PC-3 (cell line): ENCODE data around the gene SLCO3A1. TPM values are rescaled to one million over a fixed set of nuclear protein-coding genes. Genes with fewer than 3 reads are reported as not detected.

Experiments
- ATAC-seq: fragments of 200-7000 bp; cut with Tn5 transposase; 2 replicates; pipeline ENCODE4 v1.9.1; 2020; ENCODE audit warnings: mild to moderate bottlenecking, moderate library complexity
- BruUV-seq: library from RNA; stranded (reverse); fragments of 400-500 nt; replicated peaks from 2 replicates; lab custom pipeline; 2021; lab: Mats Ljungman, UMichigan
- CTCF ChIA-PET: fragments of 300-600 bp; sonication (Branson Sonifier 250); formaldehyde crosslinking; loops from one replicate; lab custom pipeline; 2022; ENCODE audit warnings: antibody characterized with exemption; lab: Charles Lee
- POLR2A ChIA-PET: fragments of 300-600 bp; sonication (Branson Sonifier 250); formaldehyde crosslinking; loops from one replicate; lab custom pipeline; 2022; ENCODE audit warnings: antibody characterized with exemption; ENCODE audit not compliant: unreplicated experiment; lab: Charles Lee
- DNase-seq: peaks from one replicate; pipeline ENCODE4 v3.0.0-alpha.2; 2015
- H2AFZ ChIP-seq: fragments of 300-600 bp; sonication (generic); 2 replicates; pipeline ENCODE4 v1.6.0; 2016; ENCODE audit warnings: antibody characterized with exemption, low read length
- H3F3A ChIP-seq: fragments of 300-600 bp; sonication (generic); one replicate; pipeline ENCODE4 v1.6.0; 2017; ENCODE audit warnings: antibody characterized with exemption, low read length, control low read depth, mild to moderate bottlenecking; ENCODE audit not compliant: unreplicated experiment
- H3K27ac ChIP-seq: fragments of 300-600 bp; sonication (generic); 2 replicates; pipeline ENCODE4 v1.5.1; 2016; ENCODE audit warnings: mild to moderate bottlenecking, low read length
- H3K27me3 ChIP-seq: fragments of 300-600 bp; sonication (generic); 2 replicates; pipeline ENCODE4 v1.6.1; 2016; ENCODE audit warnings: low read length, mixed read lengths
- H3K36me3 ChIP-seq: fragments of 300-600 bp; sonication (generic); 2 replicates; pipeline ENCODE4 v1.6.1; 2016; ENCODE audit warnings: low read depth, mixed run types, low read length, mixed read lengths
- H3K4me1 ChIP-seq: fragments of 300-600 bp; sonication (generic); 2 replicates; pipeline ENCODE4 v1.5.1; 2016; ENCODE audit warnings: low read length; ENCODE audit not compliant: insufficient read depth
- H3K4me2 ChIP-seq: fragments of 300-600 bp; sonication (generic); 2 replicates; pipeline ENCODE4 v1.6.0; 2016; ENCODE audit warnings: low read length
- H3K4me3 ChIP-seq: fragments of 300-600 bp; sonication (generic); 2 replicates; pipeline ENCODE4 v1.5.1; 2016; ENCODE audit warnings: mild to moderate bottlenecking, low read length, mixed read lengths
- H3K79me2 ChIP-seq: fragments of 300-600 bp; sonication (generic); 2 replicates; pipeline ENCODE4 v1.6.1; 2017; ENCODE audit warnings: low read length, mixed read lengths
- H3K9ac ChIP-seq: fragments of 300-600 bp; sonication (generic); 2 replicates; pipeline ENCODE4 v1.6.0; 2016; ENCODE audit warnings: mild to moderate bottlenecking, low read length
- H3K9me2 ChIP-seq: fragments of 300-600 bp; sonication (generic); replicated peaks from 2 replicates; pipeline ENCODE4 v1.6.1; 2016; ENCODE audit warnings: mixed run types, low read length, mixed read lengths
- H3K9me3 ChIP-seq: fragments of 300-600 bp; sonication (generic); 2 replicates; pipeline ENCODE4 v1.6.1; 2016; ENCODE audit warnings: low read length, mixed read lengths
- H4K20me1 ChIP-seq: fragments of 300-600 bp; sonication (generic); 2 replicates; pipeline ENCODE4 v1.6.1; 2016; ENCODE audit warnings: low read length, mixed read lengths
- EZH2 ChIP-seq: fragments of 300-600 bp; sonication (generic); IDR thresholded peaks from one replicate; pipeline ENCODE4 v1.6.1; 2017; ENCODE audit warnings: antibody characterized with exemption, mild to moderate bottlenecking, low read length; ENCODE audit not compliant: unreplicated experiment
- EZH2phosphoT487 ChIP-seq: fragments of 300-600 bp; sonication (generic); IDR thresholded peaks from 2 replicates; pipeline ENCODE4 v1.6.1; 2018; ENCODE audit warnings: mild to moderate bottlenecking, antibody characterized with exemption, low read length, borderline replicate concordance
- intact Hi-C: fragments of 100-400 bp; cut with micrococcal nuclease; formaldehyde crosslinking; loops from 2 replicates; pipeline ENCODE4 v1.9.0; 2023
- total RNA-seq: library from RNA; depleted of rRNA; stranded (reverse); fragments of >200 nt; gene quantifications from 2 replicates; pipeline ENCODE4 v1.2.3, GENCODE V29; 2014
- TF ChIP-seq, protein P1 (sequence below): fragments of 300-600 bp; sonication (generic); conservative IDR thresholded peaks from 2 replicates; pipeline ENCODE4 v1.5.1; 2017; ENCODE audit warnings: antibody characterized with exemption, low read depth, mild to moderate bottlenecking, low read length

SLCO3A1 gene
- total RNA-seq, 1 experiment from 2014 or later = 0.07 TPM

DNA sequence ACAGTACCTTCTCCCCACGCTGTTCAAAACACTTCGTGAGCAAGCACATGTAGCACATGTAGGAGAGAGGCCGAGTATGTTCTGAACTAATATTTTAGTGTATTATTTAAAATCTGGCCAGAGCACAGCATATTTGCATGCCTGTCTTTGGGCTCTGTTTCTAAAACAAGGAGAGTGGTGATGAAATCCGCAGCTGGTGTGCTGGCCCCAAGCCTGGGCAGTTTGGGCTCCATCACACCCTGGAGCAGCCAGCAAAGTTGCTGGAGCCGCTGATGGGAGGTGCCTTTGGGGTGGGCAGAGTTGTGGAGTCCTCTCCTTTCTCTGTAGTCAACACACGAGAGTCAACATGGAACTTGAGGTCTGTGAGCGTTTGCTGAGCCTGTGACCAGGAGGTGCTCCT is 116.6 kb downstream of the SLCO3A1 start:
- Histone ChIP-seq H3K9ac (no peak overlapping the region), H3K9me2 (no peaks in the 10 kb centered on the region), H3K9me3 (no peaks in the 10 kb centered on the region), H3K27ac (no peak overlapping the region), H3K79me2 (no peaks in the 10 kb centered on the region), H2AFZ (no peak overlapping the region), H3K4me1 (peaks cover 19% of the 10 kb centered on the region), H3K4me2 (no peak overlapping the region), H3K36me3 (no peaks in the 10 kb centered on the region), H3K27me3 (peaks cover 37% of the 10 kb centered on the region), H4K20me1 (no peaks in the 10 kb centered on the region), H3K4me3 (no peak overlapping the region), H3F3A (no peaks in the 10 kb centered on the region)
- POLR2A ChIA-PET = no interaction called here
- DNase-seq (no peak), ATAC-seq (no peak)
- CTCF ChIA-PET = no interaction called here
- intact Hi-C loops = no loop called here
- TF ChIP-seq, protein P1, sequence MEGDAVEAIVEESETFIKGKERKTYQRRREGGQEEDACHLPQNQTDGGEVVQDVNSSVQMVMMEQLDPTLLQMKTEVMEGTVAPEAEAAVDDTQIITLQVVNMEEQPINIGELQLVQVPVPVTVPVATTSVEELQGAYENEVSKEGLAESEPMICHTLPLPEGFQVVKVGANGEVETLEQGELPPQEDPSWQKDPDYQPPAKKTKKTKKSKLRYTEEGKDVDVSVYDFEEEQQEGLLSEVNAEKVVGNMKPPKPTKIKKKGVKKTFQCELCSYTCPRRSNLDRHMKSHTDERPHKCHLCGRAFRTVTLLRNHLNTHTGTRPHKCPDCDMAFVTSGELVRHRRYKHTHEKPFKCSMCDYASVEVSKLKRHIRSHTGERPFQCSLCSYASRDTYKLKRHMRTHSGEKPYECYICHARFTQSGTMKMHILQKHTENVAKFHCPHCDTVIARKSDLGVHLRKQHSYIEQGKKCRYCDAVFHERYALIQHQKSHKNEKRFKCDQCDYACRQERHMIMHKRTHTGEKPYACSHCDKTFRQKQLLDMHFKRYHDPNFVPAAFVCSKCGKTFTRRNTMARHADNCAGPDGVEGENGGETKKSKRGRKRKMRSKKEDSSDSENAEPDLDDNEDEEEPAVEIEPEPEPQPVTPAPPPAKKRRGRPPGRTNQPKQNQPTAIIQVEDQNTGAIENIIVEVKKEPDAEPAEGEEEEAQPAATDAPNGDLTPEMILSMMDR = no peak
- TF ChIP-seq EZH2 (no peak), EZH2phosphoT487 (no peak)
- no TSS peak for BruUV-seq

DNA sequence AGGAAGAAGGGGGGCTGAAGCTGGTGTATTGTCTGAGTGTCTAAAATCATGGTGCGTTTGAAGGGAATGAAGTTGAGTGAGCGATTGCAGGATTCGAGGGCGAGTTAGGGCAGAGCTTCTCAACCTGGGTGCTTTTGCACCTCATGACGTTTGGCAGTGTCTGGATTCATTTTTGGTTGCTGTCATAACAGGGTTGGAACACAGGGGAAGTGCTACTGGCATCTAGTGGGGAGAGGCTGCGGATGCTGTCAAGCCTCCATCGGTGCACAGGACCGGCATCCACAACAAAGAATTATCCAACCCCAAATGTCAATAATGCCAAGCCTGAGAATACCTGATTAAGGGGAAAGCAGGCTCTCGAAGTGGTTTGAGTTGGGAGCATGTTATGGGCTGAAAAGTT is 120.0 kb downstream of the SLCO3A1 start:
- no peaks in the 10 kb centered on the region for H3K9me2 ChIP-seq
- intact Hi-C loops = no loop called here
- H3K27ac ChIP-seq = no peak overlapping the region
- POLR2A ChIA-PET = no interaction called here
- H3K4me2 ChIP-seq = no peak overlapping the region
- H3K36me3 ChIP-seq = no peaks in the 10 kb centered on the region
- TF ChIP-seq EZH2phosphoT487 (no peak), EZH2 (no peak)
- TF ChIP-seq, protein P1 = no peak; the same call in 1 of the 2 replicates
- H3K4me1 ChIP-seq = peaks cover 9% of the 10 kb centered on the region; the same call in 1 of the 2 replicates
- no peak for DNase-seq
- H4K20me1 ChIP-seq = no peaks in the 10 kb centered on the region
- H3K79me2 ChIP-seq = no peaks in the 10 kb centered on the region
- ATAC-seq = no peak
- no peak overlapping the region for H3K4me3 ChIP-seq
- no peaks in the 10 kb centered on the region for H3F3A ChIP-seq
- H3K9ac ChIP-seq = no peak overlapping the region
- no peaks in the 10 kb centered on the region for H3K9me3 ChIP-seq
- CTCF ChIA-PET = no interaction called here
- no peak overlapping the region for H2AFZ ChIP-seq
- no TSS peak for BruUV-seq
- H3K27me3 ChIP-seq = peaks cover 44% of the 10 kb centered on the region

DNA sequence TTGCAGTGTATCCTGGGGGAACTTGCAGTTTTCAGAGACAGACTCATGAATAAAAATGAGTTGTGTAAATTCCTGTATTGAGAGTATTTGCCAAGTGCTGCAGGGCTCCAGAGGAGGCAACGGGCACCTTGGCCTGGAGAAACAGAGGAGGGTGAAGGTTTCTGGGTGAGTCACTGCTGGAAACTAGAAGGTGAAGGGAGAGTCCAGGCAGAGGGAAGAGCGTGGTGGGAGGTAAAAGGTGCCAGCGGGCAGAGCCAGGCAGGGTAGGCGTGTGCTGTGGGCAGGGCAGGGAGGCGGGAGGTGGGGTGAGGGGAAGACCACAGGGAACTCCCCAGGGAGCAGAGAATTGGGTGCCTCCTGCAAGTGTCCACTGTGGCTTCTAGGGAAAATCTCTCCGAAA is 120.8 kb downstream of the SLCO3A1 start:
- no peaks in the 10 kb centered on the region for H3K36me3 ChIP-seq
- no peaks in the 10 kb centered on the region for H3F3A ChIP-seq
- intact Hi-C loops = no loop called here
- H2AFZ ChIP-seq = no peak overlapping the region
- TF ChIP-seq, protein P1 = no peak
- TF ChIP-seq EZH2 = no peak
- no TSS peak for BruUV-seq
- no peaks in the 10 kb centered on the region for H3K9me3 ChIP-seq
- no peaks in the 10 kb centered on the region for H4K20me1 ChIP-seq
- DNase-seq (peak; percentile 48), ATAC-seq (no peak)
- H3K27me3 ChIP-seq = peaks cover 46% of the 10 kb centered on the region
- H3K4me2 ChIP-seq = 0 out of 2 replicates have a peak overlapping the region, but pooled peaks have one; percentile 10
- H3K79me2 ChIP-seq = no peaks in the 10 kb centered on the region
- H3K4me1 ChIP-seq = peaks cover 9% of the 10 kb centered on the region; the same call in 1 of the 2 replicates
- peak overlapping the region; percentile 36 for H3K27ac ChIP-seq
- H3K9me2 ChIP-seq = no peaks in the 10 kb centered on the region
- no peak overlapping the region for H3K9ac ChIP-seq
- POLR2A ChIA-PET = no interaction called here
- CTCF ChIA-PET = no interaction called here
- no peak overlapping the region for H3K4me3 ChIP-seq
